GM21619 (cell line): ENCODE measurements around the gene CASP2.
"Not testable (repeated sequence)": the region's sequence is repeated elsewhere in the genome, so short reads cannot be mapped to it uniquely, and the experiment has no call there.

ENCODE experiments used
- ATAC-seq: cut with Tn5 transposase; IDR thresholded peaks from one replicate; pipeline ENCODE4 v1.9.1; 2021; ENCODE audit not compliant: unreplicated experiment

The CASP2 gene

DNA sequence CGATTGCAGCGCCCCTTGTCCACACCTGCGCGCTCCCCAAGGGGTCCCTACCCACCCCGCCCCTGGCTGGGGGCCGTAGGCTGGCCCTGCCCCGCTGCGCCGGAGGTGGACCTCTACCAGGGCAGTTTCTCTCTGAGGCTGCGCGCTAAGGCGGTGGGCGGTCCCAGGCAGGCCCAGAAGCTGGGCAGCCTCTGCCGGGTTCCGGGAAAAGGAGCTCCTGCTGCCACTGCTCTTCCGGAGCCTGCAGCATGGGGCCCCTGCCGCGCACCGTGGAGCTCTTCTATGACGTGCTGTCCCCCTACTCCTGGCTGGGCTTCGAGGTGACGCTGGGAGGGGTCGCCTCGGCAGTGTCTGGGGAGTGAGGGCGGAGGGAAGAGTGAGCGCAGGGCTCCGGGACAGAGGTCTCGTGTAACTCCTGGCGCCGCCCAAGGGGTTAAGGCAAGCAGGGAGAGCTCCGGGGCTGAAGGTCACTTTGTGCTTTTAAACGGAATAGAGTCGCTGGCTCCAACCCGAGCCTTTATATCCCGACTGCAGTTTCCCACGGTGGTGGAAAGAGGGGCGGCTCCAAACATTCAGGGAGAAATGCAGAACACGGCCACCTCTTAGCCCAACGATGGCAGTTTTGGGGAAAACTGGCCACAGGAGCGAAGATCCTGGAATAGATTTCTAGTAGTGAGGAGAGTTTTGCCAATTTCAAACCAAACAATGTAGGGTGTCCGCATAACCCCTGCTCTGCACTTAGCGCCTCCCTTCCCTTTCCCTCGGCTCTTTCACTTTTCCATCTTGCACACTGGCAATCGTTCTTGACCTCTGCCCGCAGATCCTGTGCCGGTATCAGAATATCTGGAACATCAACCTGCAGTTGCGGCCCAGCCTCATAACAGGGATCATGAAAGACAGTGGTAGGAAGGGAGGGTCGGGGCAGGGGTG is 24.6 kb upstream of the CASP2 start, which contains the start of gene GSTK1:
Gene GSTK1 (plus strand): TSS at position 176 of the 930 bp plus-strand sequence. CDS start 73 bp downstream, at position 249.
- ATAC-seq = peak; percentile 97

DNA sequence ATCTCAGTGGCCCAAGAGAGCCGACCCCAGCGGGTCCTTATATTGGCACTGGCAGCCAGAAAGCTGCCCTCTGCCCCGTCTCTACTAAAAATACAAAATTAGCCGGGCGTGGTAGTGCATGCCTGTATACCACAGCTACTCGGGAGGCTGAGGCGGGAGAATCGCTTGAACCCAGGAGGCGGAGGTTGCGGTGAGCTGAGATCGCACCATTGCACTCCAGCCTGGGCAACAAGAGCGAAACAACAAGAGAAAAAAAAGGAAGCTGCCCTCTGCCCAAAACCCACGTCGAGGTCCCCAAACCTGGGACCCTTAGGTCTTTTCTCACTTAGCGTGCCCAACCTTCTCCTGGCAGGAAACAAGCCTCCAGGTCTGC is 24.0 kb upstream of the CASP2 start:
- ATAC-seq = not testable (repeated sequence)

DNA sequence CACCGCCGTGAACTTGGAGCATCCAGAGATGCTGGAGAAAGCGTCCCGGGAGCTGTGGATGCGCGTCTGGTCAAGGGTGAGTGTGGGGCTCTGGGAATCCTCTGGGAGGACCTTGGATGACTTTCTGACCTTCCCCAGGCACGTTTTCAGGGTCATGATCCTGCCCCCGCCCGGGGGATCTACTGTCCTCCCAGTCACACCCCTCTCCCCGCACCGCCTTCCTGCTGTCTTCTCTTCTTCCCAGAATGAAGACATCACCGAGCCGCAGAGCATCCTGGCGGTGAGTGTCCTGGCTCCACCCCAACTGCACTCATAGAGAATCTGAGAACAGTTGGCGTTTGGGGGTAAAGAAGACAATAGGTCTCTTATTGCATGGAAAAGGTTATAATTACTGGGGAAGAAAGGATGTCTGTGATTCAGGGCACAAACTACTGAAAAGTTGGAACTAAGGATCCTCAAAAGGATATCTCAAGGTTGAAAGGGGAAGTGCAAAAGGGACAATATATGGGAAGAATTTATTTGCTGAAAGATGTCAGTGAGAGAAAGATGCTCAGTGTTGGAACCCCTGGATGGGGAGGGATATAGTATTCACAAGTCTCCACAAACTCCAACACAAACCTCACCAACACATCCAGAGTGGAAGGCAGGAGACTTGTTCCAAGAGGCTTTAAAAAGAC is 23.0 kb upstream of the CASP2 start:
- no peak for ATAC-seq

DNA sequence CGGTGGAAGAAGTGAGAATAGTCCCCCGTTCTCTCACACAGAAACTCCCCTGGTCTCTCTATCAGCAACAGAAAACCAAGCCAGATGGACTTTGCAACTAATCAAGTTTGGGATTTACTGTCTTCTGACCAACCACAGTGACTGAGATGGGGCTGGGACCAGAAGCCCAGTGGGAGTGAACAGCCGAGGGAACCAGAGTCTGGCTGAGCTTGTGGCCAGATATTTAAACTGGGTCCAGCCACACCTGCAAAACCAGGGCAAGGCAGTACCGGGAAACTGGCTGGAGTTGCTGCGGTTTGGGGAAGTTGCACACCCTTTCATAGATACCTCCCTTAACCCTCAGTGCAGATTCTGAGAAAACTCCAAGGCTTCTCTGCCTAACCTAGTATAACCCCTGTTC is 18.9 kb upstream of the CASP2 start:
- ATAC-seq = no peak

DNA sequence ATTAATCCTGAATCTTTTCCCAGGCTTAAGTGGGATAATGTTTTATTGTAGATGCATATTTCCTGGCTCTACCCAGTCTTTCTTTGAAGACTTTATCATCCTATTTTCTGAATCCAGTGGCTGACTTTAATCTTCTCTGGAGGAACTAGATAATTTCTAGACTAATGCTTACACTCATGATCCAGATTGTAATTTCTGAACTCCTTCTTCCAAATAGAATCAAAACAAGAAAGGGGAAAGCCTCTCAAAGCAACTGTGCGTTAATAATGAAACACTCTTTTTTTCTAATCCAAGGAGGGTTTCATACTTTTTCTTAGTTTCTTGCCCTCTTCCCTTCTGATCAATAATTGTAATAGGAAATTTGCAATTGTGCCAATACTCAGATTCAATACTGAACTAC is 16.9 kb upstream of the CASP2 start:
- no peak for ATAC-seq

DNA sequence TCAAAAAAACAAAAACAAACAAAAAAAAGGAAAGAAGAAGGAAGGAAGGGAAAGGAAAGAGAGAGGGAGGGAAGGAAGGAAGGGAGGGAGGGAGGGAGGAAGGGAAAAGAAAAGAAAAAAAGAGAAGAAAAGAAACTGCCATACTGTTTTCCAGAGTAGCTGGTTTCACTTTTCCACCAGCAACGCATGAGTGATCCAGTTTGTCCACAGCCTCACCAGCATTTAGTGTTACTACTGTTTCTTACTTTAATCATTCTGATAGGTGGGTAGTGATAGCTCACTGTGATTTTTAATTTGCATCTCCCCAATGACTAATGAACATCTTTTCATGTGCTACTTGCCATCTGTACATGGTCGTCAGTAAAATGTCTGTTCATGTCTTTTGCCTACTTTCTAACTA is 15.3 kb upstream of the CASP2 start:
- no peak for ATAC-seq

DNA sequence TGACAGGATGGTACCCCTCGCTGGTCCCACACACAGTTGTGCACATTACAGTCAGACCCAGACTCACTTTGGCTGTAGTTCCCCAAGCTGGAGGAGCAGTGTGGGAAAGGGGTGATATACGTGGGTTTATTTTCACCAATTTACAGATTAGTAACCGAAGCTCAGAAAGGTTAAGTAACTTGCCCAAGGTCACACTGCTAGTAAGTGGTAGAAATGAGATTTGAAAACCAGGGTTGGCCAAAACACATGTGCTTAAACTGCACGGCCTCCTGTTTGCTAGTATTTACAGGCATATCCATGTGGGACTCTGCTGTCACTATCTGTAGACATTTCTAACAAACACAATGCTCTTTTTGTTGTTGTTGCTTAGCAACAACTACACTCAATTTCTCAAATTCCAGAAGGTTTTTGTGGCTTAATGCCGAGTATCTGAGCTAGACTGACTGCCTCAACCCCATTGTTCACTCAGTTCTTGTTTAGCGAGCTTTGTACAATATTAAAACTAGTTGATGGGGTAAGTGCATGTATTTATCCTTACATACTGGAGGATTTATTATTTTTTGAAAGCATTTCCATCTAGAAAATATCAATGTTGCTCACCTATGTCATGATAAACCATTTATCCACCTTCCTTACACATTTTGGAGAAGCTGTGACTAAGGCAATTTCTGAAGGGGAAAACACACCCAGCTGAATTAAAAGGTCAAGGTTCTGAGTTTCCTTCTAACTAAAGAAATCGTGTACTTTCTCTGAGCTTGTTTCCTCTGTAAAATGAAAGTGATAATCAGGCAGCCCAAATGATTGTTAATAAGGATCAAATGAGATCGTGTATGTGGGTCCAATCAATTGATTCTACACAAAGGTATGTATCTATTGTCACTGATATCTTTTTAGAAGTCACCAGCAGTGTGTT is 8.7 kb upstream of the CASP2 start:
- no peak for ATAC-seq

DNA sequence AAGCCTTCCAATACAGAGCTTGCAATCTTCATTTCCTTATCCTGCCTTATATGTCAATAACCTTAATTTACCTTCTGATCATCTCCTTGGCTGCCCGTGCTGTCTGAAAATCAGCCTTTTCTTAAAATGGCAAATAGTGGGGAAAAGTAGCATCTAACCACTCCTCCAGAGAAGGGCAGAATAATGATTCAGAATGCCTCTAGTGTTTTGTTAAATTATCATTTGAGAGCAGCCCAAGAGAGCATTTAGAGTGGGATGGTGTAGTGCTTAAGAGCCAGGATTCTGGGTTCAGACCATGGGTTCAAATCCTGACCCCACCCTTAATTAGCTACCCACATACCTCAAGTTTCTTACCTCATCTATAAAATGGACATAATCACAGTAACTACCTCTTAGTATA is 8.0 kb upstream of the CASP2 start:
- ATAC-seq = no peak

DNA sequence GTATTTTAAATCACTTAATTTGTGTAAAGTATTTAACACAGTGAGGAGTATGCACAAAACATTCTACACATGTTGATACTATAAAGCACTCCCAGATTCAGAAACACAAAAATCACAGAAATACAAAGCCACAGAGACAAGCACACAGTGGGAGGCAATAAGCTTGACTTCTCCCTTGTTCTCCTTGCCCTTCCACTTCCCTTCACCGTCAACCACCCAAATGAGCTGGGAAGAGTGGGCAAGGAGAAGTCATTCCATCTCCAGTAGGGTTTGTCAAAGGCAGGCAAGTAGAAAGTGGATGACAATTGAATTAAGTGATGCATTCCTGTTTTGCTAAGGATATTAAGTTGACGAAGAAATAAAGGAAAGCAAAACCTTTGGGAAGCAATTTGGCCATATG is 7.6 kb upstream of the CASP2 start:
- ATAC-seq = no peak

DNA sequence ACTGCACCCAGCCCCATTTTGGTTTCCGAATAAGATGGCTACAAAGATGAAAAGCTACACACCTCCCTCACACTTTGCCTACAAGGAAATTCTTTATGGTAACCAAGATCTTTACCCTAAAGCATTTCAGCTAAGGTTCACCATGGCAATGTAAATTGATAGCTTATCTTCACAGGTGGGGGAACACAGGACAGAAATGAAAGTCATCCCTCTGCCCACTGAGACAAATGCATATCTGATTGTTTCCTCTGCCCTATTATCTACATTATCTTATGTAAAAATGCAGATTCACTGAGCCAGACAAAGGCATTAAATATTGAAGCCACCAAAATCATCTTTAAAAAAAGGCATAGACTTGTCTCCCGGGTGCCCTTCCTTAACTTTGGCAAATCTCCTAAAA is 6.6 kb upstream of the CASP2 start:
- ATAC-seq = no peak

DNA sequence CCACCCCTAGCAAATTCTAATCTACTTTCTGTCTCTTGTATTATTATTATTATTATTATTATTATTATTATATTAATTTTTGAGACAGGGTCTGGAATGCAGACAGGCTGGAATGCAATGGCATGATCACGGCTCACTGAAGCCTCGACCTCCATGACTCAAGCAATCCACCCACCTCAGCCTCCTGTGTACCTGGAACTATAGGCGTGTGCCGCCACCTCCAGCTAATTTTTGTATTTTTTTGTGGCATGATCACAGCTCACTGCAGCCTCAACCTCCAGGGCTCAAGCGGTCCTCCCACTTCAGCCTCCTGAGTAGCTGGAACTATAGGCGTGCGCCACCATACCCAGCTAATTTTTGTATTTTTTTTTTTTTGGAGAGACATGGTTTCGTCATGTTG is 6.0 kb upstream of the CASP2 start:
- ATAC-seq = no peak

DNA sequence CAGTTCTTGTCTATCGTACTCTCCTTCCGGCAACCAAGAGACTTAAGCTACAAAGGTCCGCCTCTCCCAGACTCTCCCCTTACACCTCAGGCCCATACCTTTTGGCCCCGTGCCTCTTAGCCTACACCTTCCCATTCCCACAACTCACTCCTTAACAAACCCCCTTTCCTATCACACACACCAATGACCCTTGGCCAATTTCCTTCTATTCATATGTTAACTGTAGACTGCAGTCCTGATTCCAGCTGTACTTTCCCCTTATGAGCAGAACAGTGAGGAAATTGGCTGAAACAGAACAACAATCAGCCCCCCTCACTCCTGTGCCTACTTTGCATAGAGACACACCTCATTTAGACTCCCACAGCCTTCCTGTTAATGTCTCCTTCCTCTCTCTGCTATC is 4.8 kb upstream of the CASP2 start:
- ATAC-seq = no peak

DNA sequence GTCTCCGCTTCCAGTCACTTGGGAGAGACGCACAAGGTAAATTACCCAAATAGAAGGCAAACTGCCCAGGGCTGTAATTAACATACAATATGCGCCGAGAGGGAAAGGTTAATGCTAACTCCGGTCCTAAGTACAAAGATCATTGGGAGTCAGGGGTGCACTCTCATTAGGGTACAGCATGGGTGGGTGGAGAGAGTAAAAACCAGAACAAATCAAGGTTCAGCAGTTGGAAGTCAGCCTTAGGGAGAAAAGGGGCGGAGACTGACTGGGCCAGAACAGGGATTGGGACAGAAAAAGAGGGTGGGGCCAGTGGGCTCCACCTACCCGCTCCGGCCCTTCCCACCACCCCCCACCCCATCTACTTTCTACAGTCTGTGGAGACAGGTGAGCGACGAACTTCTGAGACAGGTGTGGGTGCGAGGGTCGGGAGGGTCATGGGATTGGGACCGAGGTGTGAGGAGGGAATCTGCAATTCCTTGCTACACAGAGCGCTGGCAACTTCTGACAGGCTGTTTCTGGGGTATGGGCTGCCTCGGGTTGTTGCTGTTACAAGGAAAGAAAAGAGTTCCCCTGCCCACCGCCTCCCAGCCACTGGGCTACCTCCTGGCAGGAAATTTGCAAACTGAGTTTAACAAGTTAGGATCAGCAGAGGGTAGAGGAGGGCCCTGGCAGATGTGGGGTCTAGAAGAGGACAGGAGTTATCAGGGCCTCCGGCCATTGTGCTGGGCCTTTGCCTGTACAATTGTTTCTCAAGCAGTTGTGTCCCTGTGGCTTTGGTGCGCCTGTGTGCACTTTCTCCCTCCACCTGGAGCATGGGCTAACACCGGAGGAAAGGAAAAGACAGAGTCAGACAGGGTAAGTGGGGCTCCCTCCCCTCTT is 3.3 kb upstream of the CASP2 start, which contains the start of gene TMEM139:
Gene TMEM139 (plus strand): TSS at position 368 of the 879 bp plus-strand sequence. CDS start 1,000 bp downstream, outside the sequence.
- no peak for ATAC-seq

DNA sequence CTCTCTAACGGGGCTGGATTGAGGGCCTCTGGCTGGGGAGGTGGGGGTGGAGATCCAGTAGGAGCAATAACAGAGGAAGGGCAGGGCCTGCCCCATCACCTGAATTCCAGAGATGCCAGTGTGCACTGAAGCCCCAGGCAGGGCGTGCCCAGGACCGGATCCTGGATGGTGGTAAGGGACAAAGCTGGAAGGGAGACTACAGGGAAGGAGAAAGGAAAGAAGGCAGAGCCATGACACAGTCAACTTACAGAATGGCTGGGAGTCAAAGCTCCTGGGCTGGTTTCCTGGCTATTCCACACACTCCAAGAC is 2.7 kb upstream of the CASP2 start:
- no peak for ATAC-seq

DNA sequence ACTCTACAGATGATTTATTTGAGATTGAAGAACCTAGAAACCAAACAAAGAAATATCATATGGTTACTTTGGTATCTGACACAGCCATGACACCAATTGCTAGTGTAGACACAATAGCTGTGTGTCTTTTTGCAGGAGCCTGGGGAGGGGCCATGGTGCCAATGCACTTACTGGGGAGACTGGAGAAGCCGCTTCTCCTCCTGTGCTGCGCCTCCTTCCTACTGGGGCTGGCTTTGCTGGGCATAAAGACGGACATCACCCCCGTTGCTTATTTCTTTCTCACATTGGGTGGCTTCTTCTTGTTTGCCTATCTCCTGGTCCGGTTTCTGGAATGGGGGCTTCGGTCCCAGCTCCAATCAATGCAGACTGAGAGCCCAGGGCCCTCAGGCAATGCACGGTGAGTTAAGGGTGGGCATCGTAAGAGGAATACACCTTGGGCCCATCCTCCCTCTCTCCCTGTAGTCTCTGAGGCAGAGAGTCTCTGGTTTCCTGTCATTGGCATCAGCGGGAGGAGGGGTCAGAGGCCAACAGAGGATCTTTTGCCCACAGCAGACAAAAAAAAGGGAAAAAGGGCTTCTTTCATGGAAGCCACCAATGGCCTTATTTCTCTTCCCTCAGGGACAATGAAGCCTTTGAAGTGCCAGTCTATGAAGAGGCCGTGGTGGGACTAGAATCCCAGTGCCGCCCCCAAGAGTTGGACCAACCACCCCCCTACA is 2.2 kb upstream of the CASP2 start:
- no peak for ATAC-seq

DNA sequence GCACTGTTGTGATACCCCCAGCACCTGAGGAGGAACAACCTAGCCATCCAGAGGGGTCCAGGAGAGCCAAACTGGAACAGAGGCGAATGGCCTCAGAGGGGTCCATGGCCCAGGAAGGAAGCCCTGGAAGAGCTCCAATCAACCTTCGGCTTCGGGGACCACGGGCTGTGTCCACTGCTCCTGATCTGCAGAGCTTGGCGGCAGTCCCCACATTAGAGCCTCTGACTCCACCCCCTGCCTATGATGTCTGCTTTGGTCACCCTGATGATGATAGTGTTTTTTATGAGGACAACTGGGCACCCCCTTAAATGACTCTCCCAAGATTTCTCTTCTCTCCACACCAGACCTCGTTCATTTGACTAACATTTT is 1.6 kb upstream of the CASP2 start:
- no peak for ATAC-seq

DNA sequence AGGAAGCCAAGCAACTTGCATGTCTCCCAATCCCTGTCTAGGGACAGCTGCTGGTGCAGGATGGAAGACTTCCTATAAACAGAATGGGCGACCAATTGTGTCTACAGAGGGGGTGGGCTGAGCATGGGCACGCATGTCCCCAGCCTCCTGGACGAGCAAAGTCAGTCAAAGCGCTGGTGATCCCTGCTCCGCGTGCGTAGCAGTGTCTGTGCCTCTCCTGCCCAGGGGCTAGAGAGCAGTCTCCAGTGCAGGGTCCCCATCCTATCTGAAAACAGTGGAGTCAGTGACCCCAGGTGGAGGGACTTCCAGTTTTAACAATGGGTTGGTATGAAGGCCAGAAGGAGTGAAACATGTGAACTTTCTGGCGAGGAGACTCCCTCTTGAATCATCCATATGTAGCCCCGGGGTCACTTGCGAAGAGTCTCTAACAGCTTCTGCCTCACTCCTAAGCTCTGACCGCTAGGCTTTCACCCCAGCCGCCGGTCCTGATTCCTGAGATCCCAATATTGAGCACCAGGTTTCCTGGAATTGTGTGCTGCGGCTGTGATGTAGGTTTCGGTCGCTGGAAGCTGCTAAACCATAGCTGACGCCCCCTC is 714 bp upstream of the CASP2 start:
- ATAC-seq = no peak

DNA sequence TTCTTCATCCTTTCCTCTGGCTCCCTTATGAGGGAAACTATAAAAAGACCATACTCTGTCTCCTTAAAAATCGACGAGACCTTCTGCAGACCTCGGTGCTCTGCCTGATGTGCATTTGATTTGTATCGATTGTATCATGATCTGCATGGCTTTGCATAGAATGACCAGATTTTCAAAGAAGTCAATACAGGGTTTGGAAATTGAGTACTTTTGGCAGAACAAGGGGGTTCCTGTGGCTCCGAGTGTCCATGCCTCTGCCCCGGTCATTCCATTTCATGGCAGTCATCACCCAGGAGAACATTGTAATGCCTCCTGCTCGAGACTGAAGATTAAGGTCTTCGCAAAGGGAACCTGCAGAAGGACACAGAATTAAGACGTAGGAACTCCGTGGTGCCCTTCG is 685 bp downstream of the CASP2 start:
- peak; percentile 1 for ATAC-seq

DNA sequence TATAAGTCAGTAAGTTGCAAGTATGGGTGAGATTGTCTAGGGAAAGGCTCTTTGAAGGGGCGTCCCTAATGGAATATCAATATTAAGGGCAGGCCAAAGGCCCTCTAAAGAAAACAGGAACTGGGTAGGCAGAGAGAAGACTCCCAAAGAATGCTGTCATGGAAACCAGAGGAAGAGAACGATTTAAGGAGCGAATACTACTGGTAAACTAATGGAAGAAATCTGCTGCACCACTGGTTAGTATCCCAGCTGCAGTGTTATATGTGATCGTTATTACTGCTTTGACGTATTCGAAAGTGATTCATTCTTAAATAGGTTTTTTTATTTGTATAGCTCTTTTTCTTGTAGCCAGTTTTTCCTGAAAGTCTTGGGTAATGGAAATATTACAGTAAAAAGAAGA is 1.3 kb downstream of the CASP2 start:
- ATAC-seq = no peak
